H1 (cell line): Measurements from ENCODE around the gene SPATA7. TPM values are rescaled to one million over a fixed set of nuclear protein-coding genes. Genes with fewer than 3 reads are reported as not detected.

ENCODE experiments used
- BCL11A ChIP-seq, 2 experiments: IDR thresholded peaks; one replicate each; pipeline ENCODE4 v1.6.1; 2011; ENCODE audit warnings: low read depth in 2 of 2, low read length in 2 of 2, mild to moderate bottlenecking in 2 of 2
- BRCA1 ChIP-seq: IDR thresholded peaks from 2 replicates; pipeline ENCODE4 v1.6.1; 2012; ENCODE audit warnings: low read depth, low read length, improper control_type of control experiment
- CBX5 ChIP-seq: fragments of 300-800, 300-1000 bp; sonication (generic); IDR thresholded peaks from 2 replicates; pipeline ENCODE4 v1.7.1; 2016; ENCODE audit warnings: antibody characterized with exemption, low read length, low read depth
- CTBP2 ChIP-seq: IDR thresholded peaks from 2 replicates; pipeline ENCODE4 v1.7.0; 2011; ENCODE audit warnings: borderline replicate concordance, mild to moderate bottlenecking, moderate library complexity, mixed read lengths, low read length; ENCODE audit not compliant: insufficient read depth, insufficient read length
- EZH2 ChIP-seq: fragments of 200-600 bp; sonication (generic); IDR thresholded peaks from 2 replicates; pipeline ENCODE4 v1.7.1; 2012; ENCODE audit warnings: low read depth, mild to moderate bottlenecking, moderate library complexity, low read length, inconsistent platforms; ENCODE audit not compliant: severe bottlenecking
- GABPA ChIP-seq: IDR thresholded peaks from 2 replicates; pipeline ENCODE4 v1.6.1; 2011; ENCODE audit warnings: mild to moderate bottlenecking, low read length, moderate library complexity, borderline replicate concordance; ENCODE audit not compliant: insufficient read depth
- HDAC2 ChIP-seq, 2 experiments: fragments of 300-600 bp in 1 of 2; sonication (generic) in 1 of 2; IDR thresholded peaks; 2 replicates each; pipeline ENCODE4 v1.6.1; 2011 to 2012; ENCODE audit warnings: low read depth in 2 of 2, low read length in 2 of 2, mild to moderate bottlenecking in 2 of 2, moderate library complexity in 2 of 2, borderline replicate concordance in 1 of 2, inconsistent platforms in 1 of 2
- HDAC6 ChIP-seq: IDR thresholded peaks from one replicate; pipeline ENCODE4 v1.7.1; 2012; ENCODE audit warnings: low read depth, mild to moderate bottlenecking, inconsistent platforms, low read length, moderate library complexity
- MAFK ChIP-seq: IDR thresholded peaks from 2 replicates; pipeline ENCODE4 v1.6.1; 2012; ENCODE audit warnings: low read depth, mild to moderate bottlenecking, improper control_type of control experiment, low read length
- NANOG ChIP-seq: IDR thresholded peaks from 2 replicates; pipeline ENCODE4 v1.6.1; 2011; ENCODE audit warnings: low read length, low read depth, mild to moderate bottlenecking, inconsistent platforms; ENCODE audit not compliant: insufficient read depth, poor library complexity, severe bottlenecking
- NRF1 ChIP-seq: IDR thresholded peaks from 2 replicates; pipeline ENCODE4 v1.6.1; 2011; ENCODE audit warnings: mild to moderate bottlenecking, low read depth, low read length, improper control_type of control experiment
- POU5F1 ChIP-seq: IDR thresholded peaks from 2 replicates; pipeline ENCODE4 v1.6.1; 2011; ENCODE audit warnings: low read depth, mild to moderate bottlenecking, low read length, moderate library complexity
- RNF2 ChIP-seq: fragments of 200-900, 300-1000 bp; sonication (generic); IDR thresholded peaks from 2 replicates; pipeline ENCODE4 v1.7.1; 2016; ENCODE audit warnings: borderline replicate concordance, low read depth, mild to moderate bottlenecking, antibody characterized with exemption, low read length; ENCODE audit not compliant: poor library complexity, severe bottlenecking; ENCODE audit errors: missing control alignments
- RXRA ChIP-seq: IDR thresholded peaks from 2 replicates; pipeline ENCODE4 v1.6.1; 2011; ENCODE audit warnings: low read depth, mild to moderate bottlenecking, low read length, moderate library complexity; ENCODE audit not compliant: insufficient read depth
- SAP30 ChIP-seq: fragments of 300-600 bp; sonication (generic); IDR thresholded peaks from 2 replicates; pipeline ENCODE4 v1.7.1; 2012; ENCODE audit warnings: low read length, moderate library complexity, mild to moderate bottlenecking, inconsistent platforms; ENCODE audit not compliant: insufficient read depth, insufficient replicate concordance
- SP1 ChIP-seq: IDR thresholded peaks from 2 replicates; pipeline ENCODE4 v1.6.1; 2011; ENCODE audit warnings: low read depth, low read length
- SP2 ChIP-seq: IDR thresholded peaks from 2 replicates; pipeline ENCODE4 v1.6.1; 2012; ENCODE audit warnings: mild to moderate bottlenecking, low read length, inconsistent platforms
- SUZ12 ChIP-seq: fragments of 200-600 bp; sonication (generic); IDR thresholded peaks from 2 replicates; pipeline ENCODE4 v1.6.1; 2012; ENCODE audit warnings: mild to moderate bottlenecking, inconsistent platforms, low read length, moderate library complexity, mixed read lengths
- TAF1 ChIP-seq: IDR thresholded peaks from 2 replicates; pipeline ENCODE4 v1.6.1; 2011; ENCODE audit warnings: mild to moderate bottlenecking, low read depth, low read length
- TBP ChIP-seq: IDR thresholded peaks from 2 replicates; pipeline ENCODE4 v1.6.1; 2011; ENCODE audit warnings: low read depth, low read length, improper control_type of control experiment
- TCF12 ChIP-seq: IDR thresholded peaks from 2 replicates; pipeline ENCODE4 v1.6.1; 2011; ENCODE audit warnings: low read depth, mild to moderate bottlenecking, low read length
- TEAD4 ChIP-seq: IDR thresholded peaks from 2 replicates; pipeline ENCODE4 v1.6.1; 2012; ENCODE audit warnings: low read depth, low read length, inconsistent platforms, mixed read lengths
- polyA plus RNA-seq, 7 experiments: library from polyadenylated mRNA; depleted of rRNA in 3 of 7; stranded (reverse) in 5 of 7; unstranded in 2 of 7; fragments of >200 nt in 5 of 7; fragments of 200-250 nt in 2 of 7; gene quantifications; 1 replicate in 5 of 7; 2 replicates in 1 of 7; 4 replicates in 1 of 7; pipeline versions ENCODE4 v1.2.1 to v1.2.3, GENCODE V29; 2011 to 2013; ENCODE audit warnings: missing spikeins in 2 of 7, mixed read lengths in 2 of 7
- total RNA-seq: library from RNA; stranded (reverse); fragmentation: NEBNext Ultra II Directional; extraction: Animal tissue kit (Norgen Biotek cat#: 25700); gene quantifications from 2 replicates; pipeline ENCODE4 v1.2.1, GENCODE V29; 2021
- TF ChIP-seq, protein P1 (sequence below): IDR thresholded peaks from 2 replicates; pipeline ENCODE4 v1.6.1; 2012; ENCODE audit warnings: inconsistent platforms

SPATA7 gene
- total and polyA plus RNA-seq, 2 of the 8 experiments (the other 6 are each of a cell fraction or from before 2014, with no cell fraction given) = 3.8 to 6.7 TPM

DNA sequence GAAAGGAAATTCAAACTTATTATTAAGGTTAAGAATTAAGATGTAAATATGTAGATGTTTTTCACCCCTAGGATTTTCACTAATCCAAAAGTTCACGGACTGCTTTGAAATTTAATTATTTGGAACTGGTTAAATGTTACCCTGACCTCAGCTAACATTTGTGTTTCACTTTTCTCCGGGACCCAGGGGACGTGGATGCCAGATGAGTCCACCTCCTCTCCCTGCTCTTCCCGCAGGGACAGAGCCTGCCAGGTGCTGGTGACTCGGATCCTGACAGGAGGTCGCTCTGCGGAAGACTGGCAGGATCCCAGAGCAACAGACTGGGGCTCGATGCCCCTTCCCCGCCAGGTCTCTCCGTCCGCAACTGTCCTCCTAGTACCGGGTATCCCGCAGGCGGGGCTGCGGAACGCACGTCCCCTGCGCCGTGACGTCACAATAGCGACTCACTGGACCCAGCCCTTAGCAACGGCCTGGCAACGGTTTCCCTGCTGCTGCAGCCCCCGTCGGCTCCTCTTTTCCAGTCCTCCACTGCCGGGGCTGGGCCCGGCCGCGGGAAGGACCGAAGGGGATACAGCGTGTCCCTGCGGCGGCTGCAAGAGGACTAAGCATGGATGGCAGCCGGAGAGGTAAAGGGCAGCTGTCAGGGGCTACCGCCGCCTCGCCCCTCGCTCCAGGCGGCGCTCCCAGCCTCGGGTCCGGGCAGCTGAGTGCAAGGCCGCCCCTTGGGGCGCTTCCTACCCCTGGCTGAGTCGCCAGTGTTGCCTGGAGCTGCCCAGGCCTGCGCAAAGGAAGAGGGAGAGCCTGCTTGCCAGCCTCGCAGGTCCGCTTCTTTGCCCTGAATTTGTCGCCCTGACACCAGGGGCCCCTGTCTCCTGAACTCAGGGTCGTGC, at the start of gene SPATA7 (continued):
- no peak for TF ChIP-seq RNF2
- TF ChIP-seq SP2 = no peak
- no peak for TF ChIP-seq POU5F1
- peak in 1 of 2 experiments; percentile 68; a peak in 1 of 4 replicates for TF ChIP-seq HDAC2 (IDR thresholded peaks at IDR 0.05; ENCODE audit: borderline replicate concordance in 1 of 2, low read depth in 2 of 2, low read length in 2 of 2)
- TF ChIP-seq TEAD4 = no peak
- TF ChIP-seq GABPA = no peak
- TF ChIP-seq NRF1 = no peak
- TF ChIP-seq CBX5 = no peak
- no peak for TF ChIP-seq RXRA
- TF ChIP-seq BRCA1 = peak; percentile 29; the same call in 1 of the 2 replicates
- peak; percentile 67 for TF ChIP-seq TBP
- peak; percentile 75; the same call in 1 of the 2 replicates for TF ChIP-seq TAF1
- no peak for TF ChIP-seq TCF12
- TF ChIP-seq SP1 = 0 out of 2 replicates have a peak, but pooled peaks have one; percentile 33
- TF ChIP-seq SAP30 = peak; percentile 50
- TF ChIP-seq, protein P1, sequence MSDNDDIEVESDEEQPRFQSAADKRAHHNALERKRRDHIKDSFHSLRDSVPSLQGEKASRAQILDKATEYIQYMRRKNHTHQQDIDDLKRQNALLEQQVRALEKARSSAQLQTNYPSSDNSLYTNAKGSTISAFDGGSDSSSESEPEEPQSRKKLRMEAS = peak; percentile 59
- no peak for TF ChIP-seq EZH2
- no peak for TF ChIP-seq MAFK
- TF ChIP-seq HDAC6 = no peak
- no peak for TF ChIP-seq NANOG
- TF ChIP-seq CTBP2 = no peak
- no peak for TF ChIP-seq SUZ12
- TF ChIP-seq BCL11A (IDR thresholded peaks at IDR 0.05; ENCODE audit: low read depth in 2 of 2, low read length in 2 of 2) = no peak
